VCaP (cell line): ENCODE measurements around the gene CWC25.

Experiments
- H3K27ac ChIP-seq: fragments of 450-650 bp; 2 replicates; pipeline ENCODE4 v1.5.1; 2017
- TF ChIP-seq, protein P1 (sequence below): fragments of 450-650 bp; conservative IDR thresholded peaks from 2 replicates; pipeline ENCODE4 v1.5.1; 2017; ENCODE audit warnings: mild to moderate bottlenecking, moderate library complexity

The CWC25 gene

DNA sequence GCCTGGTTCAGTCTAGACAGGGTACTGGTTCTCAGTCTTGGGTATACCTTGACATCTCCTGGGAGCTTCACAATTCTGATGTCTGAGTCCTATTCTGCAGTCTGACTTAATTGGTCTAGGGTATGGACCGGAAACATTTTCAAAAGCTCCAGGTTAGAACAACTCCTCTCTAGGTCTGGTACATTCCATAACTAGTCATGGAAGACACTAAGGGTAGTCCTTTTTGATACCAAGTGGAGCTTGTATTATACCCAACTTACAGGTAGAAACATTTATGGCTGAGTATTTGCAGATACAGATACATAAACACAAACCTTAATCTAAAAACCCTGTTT is 23.4 kb upstream of the CWC25 start:
- TF ChIP-seq, protein P1, sequence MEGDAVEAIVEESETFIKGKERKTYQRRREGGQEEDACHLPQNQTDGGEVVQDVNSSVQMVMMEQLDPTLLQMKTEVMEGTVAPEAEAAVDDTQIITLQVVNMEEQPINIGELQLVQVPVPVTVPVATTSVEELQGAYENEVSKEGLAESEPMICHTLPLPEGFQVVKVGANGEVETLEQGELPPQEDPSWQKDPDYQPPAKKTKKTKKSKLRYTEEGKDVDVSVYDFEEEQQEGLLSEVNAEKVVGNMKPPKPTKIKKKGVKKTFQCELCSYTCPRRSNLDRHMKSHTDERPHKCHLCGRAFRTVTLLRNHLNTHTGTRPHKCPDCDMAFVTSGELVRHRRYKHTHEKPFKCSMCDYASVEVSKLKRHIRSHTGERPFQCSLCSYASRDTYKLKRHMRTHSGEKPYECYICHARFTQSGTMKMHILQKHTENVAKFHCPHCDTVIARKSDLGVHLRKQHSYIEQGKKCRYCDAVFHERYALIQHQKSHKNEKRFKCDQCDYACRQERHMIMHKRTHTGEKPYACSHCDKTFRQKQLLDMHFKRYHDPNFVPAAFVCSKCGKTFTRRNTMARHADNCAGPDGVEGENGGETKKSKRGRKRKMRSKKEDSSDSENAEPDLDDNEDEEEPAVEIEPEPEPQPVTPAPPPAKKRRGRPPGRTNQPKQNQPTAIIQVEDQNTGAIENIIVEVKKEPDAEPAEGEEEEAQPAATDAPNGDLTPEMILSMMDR = no peak
- H3K27ac ChIP-seq = no peak overlapping the region

DNA sequence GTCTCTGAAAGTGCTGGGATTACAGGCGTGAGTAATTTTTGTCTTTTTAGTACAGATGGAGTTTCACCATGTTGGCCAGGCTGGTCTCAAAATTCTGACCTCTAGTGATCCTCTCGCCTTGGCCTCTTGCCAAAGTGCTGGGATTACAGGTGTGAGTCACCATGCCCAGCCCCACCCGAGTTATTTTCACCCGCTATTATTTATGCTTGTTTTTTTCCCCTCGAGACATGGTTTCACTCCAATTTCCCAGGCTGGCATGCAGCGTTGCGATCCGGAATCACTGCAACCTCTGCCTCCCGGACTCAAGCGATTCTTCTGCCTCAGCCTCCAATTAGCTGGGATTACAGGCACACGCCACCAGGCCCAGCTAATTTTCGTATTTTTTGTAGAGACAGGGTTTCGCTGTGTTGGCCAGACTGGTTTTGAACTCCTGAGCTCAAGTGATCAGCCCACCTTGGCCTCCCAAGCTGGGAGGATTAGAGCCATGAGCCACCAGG is 19.2 kb upstream of the CWC25 start:
- TF ChIP-seq, protein P1 = no peak
- H3K27ac ChIP-seq = no peak overlapping the region

DNA sequence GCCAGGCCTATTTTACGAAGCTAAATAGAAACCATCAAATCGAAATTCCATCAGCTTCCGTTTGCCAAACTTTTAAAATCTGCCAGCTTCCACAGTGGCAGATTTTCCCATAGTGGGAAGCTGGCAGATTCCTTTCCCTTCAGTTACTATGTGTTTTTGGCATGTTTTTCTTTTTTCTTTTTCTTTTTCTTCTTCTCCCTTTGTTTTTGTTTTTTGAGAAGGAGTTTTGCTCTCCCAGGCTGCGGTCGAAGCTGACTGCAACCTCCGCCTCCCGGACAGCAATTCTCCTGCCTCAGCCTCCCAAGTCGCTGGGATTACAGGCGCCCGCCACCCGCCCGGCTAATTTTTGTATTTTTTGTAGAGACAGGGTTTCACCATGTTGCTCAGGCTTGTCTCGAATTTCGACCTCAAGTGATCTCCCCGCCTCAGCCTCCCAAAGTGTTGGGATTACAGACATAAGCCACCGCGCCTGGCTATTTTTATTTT is 684 bp upstream of the CWC25 start:
- H3K27ac ChIP-seq = peak overlapping the region; percentile 85
- TF ChIP-seq, protein P1 = no peak

DNA sequence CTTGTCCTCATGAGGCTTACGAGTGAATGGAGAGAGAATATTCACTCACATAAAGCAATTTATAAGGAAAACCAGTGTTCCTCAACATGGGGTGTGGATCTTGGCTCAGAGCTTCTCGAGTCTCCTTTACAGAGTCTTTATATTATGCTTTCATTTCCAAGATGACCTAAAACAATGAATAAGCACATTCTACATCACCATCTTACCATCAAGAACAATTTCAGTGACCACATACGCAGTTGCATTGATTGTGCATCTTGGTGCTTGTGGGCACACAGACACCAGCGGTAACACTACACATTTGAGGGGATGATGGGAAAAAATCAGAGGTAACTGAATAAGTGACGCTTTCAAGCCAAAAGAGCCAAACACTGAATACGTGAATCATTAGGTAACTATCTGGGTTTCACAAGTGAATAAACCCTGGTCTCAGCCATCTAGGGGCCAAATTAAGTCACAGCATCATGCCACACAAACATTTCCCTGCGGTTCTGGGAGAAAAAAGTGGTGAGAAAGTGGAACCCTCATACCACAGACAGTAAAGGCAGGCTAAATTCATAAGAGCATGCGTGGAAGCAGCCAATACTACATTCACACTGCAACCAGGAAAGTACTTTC is 9.4 kb downstream of the CWC25 start:
- TF ChIP-seq, protein P1 = no peak

GRCh38 chr17:38809828-38810227 is 15.3 kb downstream of the CWC25 start:
- no peak overlapping the region for H3K27ac ChIP-seq
- TF ChIP-seq, protein P1 = no peak

More for the DNA sequence above, 9.4 kb downstream of the CWC25 start:
- no peak overlapping the region for H3K27ac ChIP-seq

DNA sequence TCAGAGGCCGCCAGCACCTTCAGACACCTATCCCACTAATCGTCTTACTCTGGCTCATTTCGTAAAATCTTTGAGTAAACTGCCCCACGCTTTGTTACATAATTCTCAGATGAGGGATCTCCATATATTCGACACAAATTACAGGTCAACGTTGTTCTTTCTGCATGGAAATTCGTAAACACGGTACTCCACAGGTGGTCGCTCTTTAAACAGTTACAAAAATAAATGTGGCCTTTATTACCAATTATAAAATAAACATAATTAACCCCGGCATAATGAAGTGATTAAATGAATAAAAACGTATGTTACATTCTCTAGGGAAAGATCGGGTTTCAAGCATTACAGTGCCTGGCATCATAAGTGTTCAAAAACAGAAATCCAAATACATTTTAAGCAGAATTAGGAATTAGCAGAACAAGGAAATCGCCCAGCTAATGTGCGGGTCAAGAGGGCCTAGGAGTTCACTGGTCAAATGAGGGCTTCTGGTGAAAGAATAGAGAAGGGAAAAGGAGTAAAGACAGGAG is 24.8 kb downstream of the CWC25 start:
- H3K27ac ChIP-seq = peak overlapping the region; percentile 94

GRCh38 chr17:38799501-38800236 is 25.5 kb downstream of the CWC25 start, which contains the start of gene PIP4K2B:
Gene PIP4K2B (minus strand): TSS chr17:38799556. CDS start chr17:38799424, 132 bp downstream.
- TF ChIP-seq, protein P1 = no peak
- peak within 1 kb of the TSS; percentile 94 for H3K27ac ChIP-seq

More for the DNA sequence above, 24.8 kb downstream of the CWC25 start:
- TF ChIP-seq, protein P1 = no peak
